CD4-positive, alpha-beta T cell (primary cell): Measurements from ENCODE around the gene EPM2A. TPM values are rescaled to one million over a fixed set of nuclear protein-coding genes. Genes with fewer than 3 reads are reported as not detected.

ENCODE experiments used
- ATAC-seq: fragments of 200-7000 bp; cut with Tn5 transposase; one replicate; pipeline ENCODE4 v1.10.0; 2022; ENCODE audit warnings: mild to moderate bottlenecking; ENCODE audit not compliant: poor library complexity
- CTCF ChIA-PET: fragments of 350-600 bp; sonication (Branson Sonifier 250); formaldehyde crosslinking; loops from one replicate; lab custom pipeline; 2021; ENCODE audit warnings: antibody characterized with exemption, inconsistent platforms; lab: Charles Lee
- POLR2A ChIA-PET: fragments of 350-600 bp; sonication (Branson Sonifier 250); formaldehyde crosslinking; loops from one replicate; lab custom pipeline; 2021; ENCODE audit warnings: antibody characterized with exemption, inconsistent platforms; lab: Charles Lee
- DNase-seq, 14 experiments: peaks; one replicate each; pipeline ENCODE4 v3.0.0-alpha.2; 2013 to 2020; ENCODE audit warnings: mixed read lengths in 2 of 14
- H3K27ac ChIP-seq, 2 donors: one replicate each; pipeline versions ENCODE4 v1.5.1 to v1.7.0; 2013; ENCODE audit warnings: low read length in 2 of 2, low read depth in 1 of 2, mild to moderate bottlenecking in 1 of 2
- H3K27me3 ChIP-seq, 2 experiments: 1 replicate in 1 of 2; 2 replicates in 1 of 2; pipeline versions ENCODE4 v1.6.1 to v1.7.0; 2013; ENCODE audit warnings: low read length in 2 of 2, control low read depth in 1 of 2, mild to moderate bottlenecking in 1 of 2, moderate library complexity in 1 of 2; ENCODE audit not compliant: insufficient read depth in 2 of 2, control insufficient read depth in 1 of 2
- H3K36me3 ChIP-seq: one replicate; pipeline ENCODE4 v1.6.1; 2013; ENCODE audit warnings: low read length, control low read depth; ENCODE audit not compliant: insufficient read depth
- H3K4me1 ChIP-seq: one replicate; pipeline ENCODE4 v1.6.1; 2013; ENCODE audit warnings: low read length, control low read depth; ENCODE audit not compliant: insufficient read depth
- H3K4me3 ChIP-seq: one replicate; pipeline ENCODE4 v1.5.1; 2013; ENCODE audit warnings: mild to moderate bottlenecking, low read length, moderate library complexity
- H3K9me3 ChIP-seq, 2 experiments: 1 replicate in 1 of 2; 2 replicates in 1 of 2; pipeline versions ENCODE4 v1.6.1 to v1.7.0; 2013; ENCODE audit warnings: low read length in 2 of 2, mild to moderate bottlenecking in 2 of 2, control low read depth in 1 of 2, moderate library complexity in 1 of 2; ENCODE audit not compliant: control insufficient read depth in 1 of 2, insufficient read depth in 1 of 2
- H3K27ac Mint-ChIP-seq: one replicate; pipeline ENCODE4 v1.8.0; 2020; ENCODE audit warnings: mixed read lengths
- H3K27me3 Mint-ChIP-seq: one replicate; pipeline ENCODE4 v1.8.0; 2021; ENCODE audit warnings: mixed read lengths
- H3K36me3 Mint-ChIP-seq: one replicate; pipeline ENCODE4 v1.8.0; 2021; ENCODE audit warnings: low read depth, mixed read lengths
- H3K4me1 Mint-ChIP-seq: one replicate; pipeline ENCODE4 v1.8.0; 2021; ENCODE audit warnings: low read depth, mixed read lengths
- H3K4me3 Mint-ChIP-seq: one replicate; pipeline ENCODE4 v1.8.0; 2020; ENCODE audit warnings: mild to moderate bottlenecking, mixed read lengths
- H3K9me3 Mint-ChIP-seq: one replicate; pipeline ENCODE4 v1.8.0; 2020; ENCODE audit warnings: mixed read lengths
- CTCF ChIP-seq: fragments of 200-600 bp; IDR thresholded peaks from one replicate; pipeline ENCODE4 v1.8.0; 2022; ENCODE audit warnings: antibody characterized with exemption, mild to moderate bottlenecking
- intact Hi-C, 2 experiments: fragments of 100-400 bp; cut with DNase I in 1 of 2; cut with micrococcal nuclease in 1 of 2; formaldehyde crosslinking; loops; one replicate each; pipeline versions ENCODE4 v1.15.1 to v1.9.0; 2023 to 2025; cut with DNase I, micrococcal nuclease
- total RNA-seq, 174 experiments: library from RNA in 2 of 174; stranded (reverse) in 2 of 174; gene quantifications; one replicate each; pipeline ENCODE4 v1.2.3 and lab custom pipeline; 2021 to 2026

The EPM2A gene
- total RNA-seq, 2 experiments from 2014 or later: 5.0 to 5.7 TPM

- POLR2A ChIA-PET: no interaction called here
- no peak for TF ChIP-seq CTCF
- no peaks in the 10 kb centered on the region for H3K4me1 ChIP-seq
- H3K27me3 ChIP-seq: no peaks in the 10 kb centered on the region
- peaks cover 3 to 20% of the 10 kb centered on the region in 2 experiments for H3K9me3 ChIP-seq
- Mint-ChIP-seq H3K4me3 (no peak overlapping the region), H3K9me3 (peaks cover 9% of the 10 kb centered on the region), H3K36me3 (peaks cover 36% of the 10 kb centered on the region), H3K27me3 (no peaks in the 10 kb centered on the region), H3K4me1 (no peaks in the 10 kb centered on the region), H3K27ac (no peak overlapping the region)
- DNase-seq (no peak), ATAC-seq (no peak)
- H3K27ac ChIP-seq: no peak overlapping the region
- CTCF ChIA-PET: no interaction called here
- H3K4me3 ChIP-seq: no peak overlapping the region
- intact Hi-C loops: no loop called here
- no peaks in the 10 kb centered on the region for H3K36me3 ChIP-seq
Measured at GRCh38 chr6:145725570-145725969, 9.8 kb downstream of the EPM2A start.

GRCh38 chr6:145723646-145724045 is 11.7 kb downstream of the EPM2A start:
- no peak for TF ChIP-seq CTCF
- Mint-ChIP-seq H3K27me3 (no peaks in the 10 kb centered on the region), H3K4me3 (no peak overlapping the region), H3K27ac (no peak overlapping the region), H3K4me1 (no peaks in the 10 kb centered on the region), H3K36me3 (peaks cover 38% of the 10 kb centered on the region), H3K9me3 (peaks cover 9% of the 10 kb centered on the region)
- DNase-seq (no peak), ATAC-seq (no peak)
- no peak overlapping the region for H3K27ac ChIP-seq
- no peaks in the 10 kb centered on the region for H3K36me3 ChIP-seq
- intact Hi-C loops: no loop called here
- peaks cover 0 to 17% of the 10 kb centered on the region in 2 experiments for H3K9me3 ChIP-seq
- no peaks in the 10 kb centered on the region for H3K4me1 ChIP-seq
- H3K4me3 ChIP-seq: no peak overlapping the region
- CTCF ChIA-PET: no interaction called here
- POLR2A ChIA-PET: interaction anchor here (0.7 kb wide), 1 partner anchor 227 kb away, joined by 4 read pairs; no protein-coding TSS in a partner anchor
- no peaks in the 10 kb centered on the region for H3K27me3 ChIP-seq

GRCh38 chr6:145722190-145722589 is 13.1 kb downstream of the EPM2A start:
- Histone ChIP-seq H3K9me3 (peaks cover 0 to 17% of the 10 kb centered on the region in 2 experiments), H3K27ac (no peak overlapping the region), H3K27me3 (no peaks in the 10 kb centered on the region), H3K4me1 (no peaks in the 10 kb centered on the region), H3K36me3 (no peaks in the 10 kb centered on the region), H3K4me3 (no peak overlapping the region)
- no peak for TF ChIP-seq CTCF
- POLR2A ChIA-PET: no interaction called here
- DNase-seq: no peak
- H3K27me3 Mint-ChIP-seq: no peaks in the 10 kb centered on the region
- ATAC-seq: no peak
- H3K4me1 Mint-ChIP-seq: no peaks in the 10 kb centered on the region
- H3K36me3 Mint-ChIP-seq: peaks cover 36% of the 10 kb centered on the region
- CTCF ChIA-PET: no interaction called here
- no peak overlapping the region for H3K4me3 Mint-ChIP-seq
- no peak overlapping the region for H3K27ac Mint-ChIP-seq
- peaks cover 6% of the 10 kb centered on the region for H3K9me3 Mint-ChIP-seq
- intact Hi-C loops: no loop called here
